Uterus (tissue), 2 donors: ENCODE measurements around the gene SURF4.

Experiments used
- POLR2A ChIP-seq, 2 donors: fragments of 450-650 bp; IDR thresholded peaks; one replicate each; pipeline ENCODE4 v1.6.1; 2016; ENCODE audit warnings: antibody characterized with exemption in 2 of 2, mild to moderate bottlenecking in 1 of 2, moderate library complexity in 1 of 2
- TF ChIP-seq, protein P1 (sequence below), 4 experiments: fragments of 200-600 bp in 2 of 4; fragments of 450-650 bp in 2 of 4; sonication (generic) in 2 of 4; IDR thresholded peaks; one replicate each; pipeline ENCODE4 v1.5.1; 2016 to 2019; ENCODE audit warnings: antibody characterized with exemption in 4 of 4, mild to moderate bottlenecking in 2 of 4, moderate library complexity in 1 of 4

DNA sequence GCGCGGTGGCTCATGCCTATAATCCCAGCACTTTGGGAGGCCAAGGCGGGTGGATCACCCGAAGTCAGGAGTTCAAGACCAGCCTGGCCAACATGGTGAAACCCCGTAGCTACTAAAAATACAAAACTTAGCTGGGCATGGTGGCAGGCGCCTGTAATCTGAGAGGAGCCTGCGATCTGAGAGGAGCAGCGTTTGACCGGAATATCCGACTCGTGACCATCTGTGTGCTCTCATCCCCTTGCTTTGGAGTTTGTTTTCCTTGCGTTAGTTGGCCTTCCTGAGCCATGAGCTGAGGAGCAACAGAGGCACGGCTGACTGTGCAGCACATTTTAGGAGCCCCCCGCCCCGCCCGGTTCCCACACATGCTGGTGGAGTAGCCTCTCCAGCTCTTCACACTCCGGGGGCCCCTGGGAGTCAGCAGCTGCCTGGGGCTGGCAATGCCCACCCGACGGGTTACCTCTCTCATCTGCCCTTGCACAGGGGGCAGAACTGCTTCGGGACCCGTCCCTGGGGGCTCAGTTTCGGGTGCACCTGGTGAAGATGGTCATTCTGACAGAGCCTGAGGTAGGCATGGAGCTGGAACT is 49.3 kb upstream of the SURF4 start:
- TF ChIP-seq, protein P1, sequence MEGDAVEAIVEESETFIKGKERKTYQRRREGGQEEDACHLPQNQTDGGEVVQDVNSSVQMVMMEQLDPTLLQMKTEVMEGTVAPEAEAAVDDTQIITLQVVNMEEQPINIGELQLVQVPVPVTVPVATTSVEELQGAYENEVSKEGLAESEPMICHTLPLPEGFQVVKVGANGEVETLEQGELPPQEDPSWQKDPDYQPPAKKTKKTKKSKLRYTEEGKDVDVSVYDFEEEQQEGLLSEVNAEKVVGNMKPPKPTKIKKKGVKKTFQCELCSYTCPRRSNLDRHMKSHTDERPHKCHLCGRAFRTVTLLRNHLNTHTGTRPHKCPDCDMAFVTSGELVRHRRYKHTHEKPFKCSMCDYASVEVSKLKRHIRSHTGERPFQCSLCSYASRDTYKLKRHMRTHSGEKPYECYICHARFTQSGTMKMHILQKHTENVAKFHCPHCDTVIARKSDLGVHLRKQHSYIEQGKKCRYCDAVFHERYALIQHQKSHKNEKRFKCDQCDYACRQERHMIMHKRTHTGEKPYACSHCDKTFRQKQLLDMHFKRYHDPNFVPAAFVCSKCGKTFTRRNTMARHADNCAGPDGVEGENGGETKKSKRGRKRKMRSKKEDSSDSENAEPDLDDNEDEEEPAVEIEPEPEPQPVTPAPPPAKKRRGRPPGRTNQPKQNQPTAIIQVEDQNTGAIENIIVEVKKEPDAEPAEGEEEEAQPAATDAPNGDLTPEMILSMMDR (IDR thresholded peaks at IDR 0.05): no peak
- TF ChIP-seq POLR2A (IDR thresholded peaks at IDR 0.05): no peak
